ENCODE results near the gene STXBP5. TPM values are rescaled to one million over a fixed set of nuclear protein-coding genes. Genes with fewer than 3 reads are reported as not detected.
A peak's percentile ranks its signal among the peaks of the same experiment; 100 is the strongest.

STXBP5 gene
- total RNA-seq, 4 donors from 2014 or later, result 78.4 to 115 (median 90.7) TPM

GRCh38 chr6:147158881-147159280 lies 45.3 kb upstream of the STXBP5 start:
- DNase-seq, result no peak

GRCh38 chr6:147159536-147160374 lies 44.5 kb upstream of the STXBP5 start:
- H3K4me3 ChIP-seq, result no peak overlapping the region
- peaks cover 0 to 7% (median 0%) of the 10 kb centered on the region in 4 donors for H3K4me1 ChIP-seq
- no peak for DNase-seq
- no peaks in the 10 kb centered on the region for H3K27me3 ChIP-seq
- no peaks in the 10 kb centered on the region for H3K9me3 ChIP-seq
- H3K36me3 ChIP-seq, result no peaks in the 10 kb centered on the region
- H3K27ac ChIP-seq, result no peak overlapping the region
- no peak for TF ChIP-seq CTCF (IDR thresholded peaks at IDR 0.05)
- no peak for TF ChIP-seq POLR2A (IDR thresholded peaks at IDR 0.05)

More at GRCh38 chr6:147158881-147159280, 45.3 kb upstream of the STXBP5 start:
- no peak overlapping the region for H3K4me3 ChIP-seq
- no peak overlapping the region for H3K27ac ChIP-seq
- H3K4me1 ChIP-seq, result peaks cover 0 to 7% (median 0%) of the 10 kb centered on the region in 4 donors
- no peaks in the 10 kb centered on the region for H3K36me3 ChIP-seq
- TF ChIP-seq POLR2A (IDR thresholded peaks at IDR 0.05) (no peak), CTCF (IDR thresholded peaks at IDR 0.05) (no peak)
- H3K9me3 ChIP-seq, result no peaks in the 10 kb centered on the region
- no peaks in the 10 kb centered on the region for H3K27me3 ChIP-seq

- no peak for DNase-seq
- no peak for TF ChIP-seq POLR2A (IDR thresholded peaks at IDR 0.05)
- TF ChIP-seq CTCF (IDR thresholded peaks at IDR 0.05), result no peak
- H3K4me1 ChIP-seq, result peaks cover 0 to 7% (median 0%) of the 10 kb centered on the region in 4 donors
- no peak overlapping the region for H3K4me3 ChIP-seq
- no peaks in the 10 kb centered on the region for H3K9me3 ChIP-seq
- no peak overlapping the region for H3K27ac ChIP-seq
- H3K27me3 ChIP-seq, result no peaks in the 10 kb centered on the region
- H3K36me3 ChIP-seq, result no peaks in the 10 kb centered on the region
These were observed 43.6 kb upstream of the STXBP5 start for GRCh38 chr6:147160593-147160992.

GRCh38 chr6:147161253-147161973 lies 42.8 kb upstream of the STXBP5 start:
- no peaks in the 10 kb centered on the region for H3K27me3 ChIP-seq
- no peaks in the 10 kb centered on the region for H3K36me3 ChIP-seq
- no peak overlapping the region for H3K4me3 ChIP-seq
- TF ChIP-seq CTCF (IDR thresholded peaks at IDR 0.05), result no peak
- no peak for TF ChIP-seq POLR2A (IDR thresholded peaks at IDR 0.05)
- peaks cover 0 to 3% (median 0%) of the 10 kb centered on the region in 4 donors for H3K4me1 ChIP-seq
- H3K27ac ChIP-seq, result no peak overlapping the region
- no peaks in the 10 kb centered on the region for H3K9me3 ChIP-seq
- DNase-seq, result no peak

- peak in 1 of 3 donors; percentile 66 for DNase-seq
- H3K9me3 ChIP-seq, result no peaks in the 10 kb centered on the region
- no peaks in the 10 kb centered on the region for H3K27me3 ChIP-seq
- H3K27ac ChIP-seq, result no peak overlapping the region
- TF ChIP-seq CTCF (IDR thresholded peaks at IDR 0.05), result no peak
- no peak for TF ChIP-seq POLR2A (IDR thresholded peaks at IDR 0.05)
- H3K36me3 ChIP-seq, result no peaks in the 10 kb centered on the region
- peaks cover 0 to 3% (median 0%) of the 10 kb centered on the region in 4 donors for H3K4me1 ChIP-seq
- H3K4me3 ChIP-seq, result no peak overlapping the region
These were observed 42.2 kb upstream of the STXBP5 start for GRCh38 chr6:147161974-147162495.
